Astrocyte (in vitro differentiated cells and primary cell): Measurements from ENCODE around the gene TPGS1.

Source experiments
- EZH2 ChIP-seq: IDR thresholded peaks from 2 replicates; pipeline ENCODE4 v1.6.1; 2012; ENCODE audit warnings: mild to moderate bottlenecking, low read length, inconsistent platforms; ENCODE audit not compliant: insufficient read depth
- TF ChIP-seq, protein P1 (sequence below): IDR thresholded peaks from 2 replicates; pipeline ENCODE4 v1.5.1; 2011; ENCODE audit warnings: low read depth, mild to moderate bottlenecking, inconsistent platforms, low read length, moderate library complexity; ENCODE audit not compliant: insufficient read depth

DNA sequence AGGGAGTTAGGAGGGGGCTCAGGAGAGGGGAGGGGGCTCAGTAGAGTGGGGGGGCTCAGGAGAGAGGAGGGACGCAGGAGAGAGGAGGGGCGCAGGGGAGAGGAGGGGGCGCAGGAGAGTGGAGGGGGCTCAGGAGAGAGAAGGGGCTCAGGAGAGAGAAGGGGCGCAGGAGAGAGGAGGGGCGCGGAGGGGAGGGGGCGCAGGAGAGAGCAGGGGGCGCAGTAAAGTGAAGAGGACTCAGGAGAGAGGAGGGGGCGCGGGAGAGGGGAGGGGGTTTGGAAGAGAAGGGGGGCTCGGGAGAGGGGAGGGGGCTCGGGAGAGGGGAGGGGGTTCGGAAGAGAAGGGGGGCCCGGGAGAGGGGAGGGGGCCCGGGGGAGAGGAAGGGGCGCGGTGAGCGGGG lies 10.3 kb upstream of the TPGS1 start:
- TF ChIP-seq, protein P1, sequence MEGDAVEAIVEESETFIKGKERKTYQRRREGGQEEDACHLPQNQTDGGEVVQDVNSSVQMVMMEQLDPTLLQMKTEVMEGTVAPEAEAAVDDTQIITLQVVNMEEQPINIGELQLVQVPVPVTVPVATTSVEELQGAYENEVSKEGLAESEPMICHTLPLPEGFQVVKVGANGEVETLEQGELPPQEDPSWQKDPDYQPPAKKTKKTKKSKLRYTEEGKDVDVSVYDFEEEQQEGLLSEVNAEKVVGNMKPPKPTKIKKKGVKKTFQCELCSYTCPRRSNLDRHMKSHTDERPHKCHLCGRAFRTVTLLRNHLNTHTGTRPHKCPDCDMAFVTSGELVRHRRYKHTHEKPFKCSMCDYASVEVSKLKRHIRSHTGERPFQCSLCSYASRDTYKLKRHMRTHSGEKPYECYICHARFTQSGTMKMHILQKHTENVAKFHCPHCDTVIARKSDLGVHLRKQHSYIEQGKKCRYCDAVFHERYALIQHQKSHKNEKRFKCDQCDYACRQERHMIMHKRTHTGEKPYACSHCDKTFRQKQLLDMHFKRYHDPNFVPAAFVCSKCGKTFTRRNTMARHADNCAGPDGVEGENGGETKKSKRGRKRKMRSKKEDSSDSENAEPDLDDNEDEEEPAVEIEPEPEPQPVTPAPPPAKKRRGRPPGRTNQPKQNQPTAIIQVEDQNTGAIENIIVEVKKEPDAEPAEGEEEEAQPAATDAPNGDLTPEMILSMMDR = no peak
- no peak for TF ChIP-seq EZH2
